ENCODE measurements around the gene TBC1D2B. TPM values are rescaled to one million over a fixed set of nuclear protein-coding genes. Genes with fewer than 3 reads are reported as not detected.
"Not testable (repeated sequence)": the region's sequence is repeated elsewhere in the genome, so short reads cannot be mapped to it uniquely, and the experiment has no call there.

Gene TBC1D2B
- total and polyA plus RNA-seq, 5 donors from 2014 or later, result 12.2 to 117 (median 17.6) TPM

DNA sequence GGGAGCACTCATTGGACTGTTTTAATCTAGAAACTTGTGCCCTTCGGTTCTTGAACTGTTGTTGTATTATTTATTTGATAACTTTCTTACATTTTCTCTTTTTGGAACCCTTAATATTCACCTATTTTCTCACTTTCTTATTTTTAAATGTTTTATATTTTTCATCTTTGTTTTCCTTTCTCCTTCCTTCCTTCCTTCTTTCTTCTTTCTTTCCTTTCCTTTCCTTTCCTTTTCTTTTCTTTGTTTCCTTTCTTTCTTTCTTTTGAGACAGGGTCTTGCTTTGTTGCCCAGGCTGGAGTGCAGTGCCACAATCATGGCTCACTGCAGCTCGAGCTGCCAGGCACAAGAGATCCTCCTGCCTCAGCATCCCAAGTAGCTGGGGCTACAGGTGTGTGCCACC is 108.5 kb downstream of the TBC1D2B start:
- H3K4me3 Mint-ChIP-seq, result no peak overlapping the region
- no peak overlapping the region for H3K27ac ChIP-seq (ENCODE audit: insufficient read depth, low read length, poor library complexity, severe bottlenecking)
- no peaks in the 10 kb centered on the region for H3K9me3 Mint-ChIP-seq
- H3K36me3 ChIP-seq (ENCODE audit: control insufficient read depth, insufficient read depth, low read length), result no peaks in the 10 kb centered on the region
- ATAC-seq (ENCODE audit: low read depth in 2 of 2) (no peak), DNase-seq (no peak)
- no peaks in the 10 kb centered on the region for H3K4me1 ChIP-seq (ENCODE audit: control insufficient read depth, insufficient read depth, low read length, poor library complexity, severe bottlenecking)
- H3K9me3 ChIP-seq (ENCODE audit: control insufficient read depth in 2 of 2, low read length in 2 of 2), result peaks cover 0 to 1% of the 10 kb centered on the region in 2 experiments
- peaks cover 25% of the 10 kb centered on the region for H3K27me3 Mint-ChIP-seq
- H3K27me3 ChIP-seq (ENCODE audit: control insufficient read depth, insufficient read depth, low read length), result no peaks in the 10 kb centered on the region
- peaks cover 0 to 3% (median under 1%) of the 10 kb centered on the region in 4 donors for H3K4me1 Mint-ChIP-seq
- H3K36me3 Mint-ChIP-seq, result peaks cover 4% of the 10 kb centered on the region
- no peak overlapping the region for H3K27ac Mint-ChIP-seq
- no peak overlapping the region for H3K4me3 ChIP-seq (ENCODE audit: low read depth, low read length)

GRCh38 chr15:77967798-77968197 is 109.7 kb downstream of the TBC1D2B start:
- H3K27me3 ChIP-seq (ENCODE audit: control insufficient read depth, insufficient read depth, low read length), result peaks cover 4% of the 10 kb centered on the region
- Mint-ChIP-seq H3K4me1 (peaks cover 0 to 3% (median under 1%) of the 10 kb centered on the region in 4 donors), H3K27me3 (peaks cover 31% of the 10 kb centered on the region), H3K4me3 (no peak overlapping the region), H3K36me3 (peaks cover 4% of the 10 kb centered on the region), H3K9me3 (no peaks in the 10 kb centered on the region), H3K27ac (no peak overlapping the region)
- DNase-seq (no peak), ATAC-seq (ENCODE audit: low read depth in 2 of 2) (no peak)
- H3K4me3 ChIP-seq (ENCODE audit: low read depth, low read length), result no peak overlapping the region
- peaks cover 0 to 1% of the 10 kb centered on the region in 2 experiments for H3K9me3 ChIP-seq (ENCODE audit: control insufficient read depth in 2 of 2, low read length in 2 of 2)
- H3K36me3 ChIP-seq (ENCODE audit: control insufficient read depth, insufficient read depth, low read length), result no peaks in the 10 kb centered on the region
- H3K27ac ChIP-seq (ENCODE audit: insufficient read depth, low read length, poor library complexity, severe bottlenecking), result no peak overlapping the region
- H3K4me1 ChIP-seq (ENCODE audit: control insufficient read depth, insufficient read depth, low read length, poor library complexity, severe bottlenecking), result no peaks in the 10 kb centered on the region

GRCh38 chr15:77967235-77967615 is 110.3 kb downstream of the TBC1D2B start:
- H3K27me3 ChIP-seq (ENCODE audit: control insufficient read depth, insufficient read depth, low read length); H3K36me3 ChIP-seq (ENCODE audit: control insufficient read depth, insufficient read depth, low read length); DNase-seq; H3K27ac Mint-ChIP-seq; H3K9me3 Mint-ChIP-seq; H3K4me1 ChIP-seq (ENCODE audit: control insufficient read depth, insufficient read depth, low read length, poor library complexity, severe bottlenecking); H3K9me3 ChIP-seq (ENCODE audit: control insufficient read depth in 2 of 2, low read length in 2 of 2); ATAC-seq (ENCODE audit: low read depth in 2 of 2); H3K4me1 Mint-ChIP-seq; H3K27ac ChIP-seq (ENCODE audit: insufficient read depth, low read length, poor library complexity, severe bottlenecking); H3K4me3 Mint-ChIP-seq; H3K36me3 Mint-ChIP-seq; H3K4me3 ChIP-seq (ENCODE audit: low read depth, low read length): not testable (repeated sequence)
- H3K27me3 Mint-ChIP-seq, result peaks cover 31% of the 10 kb centered on the region

- no peaks in the 10 kb centered on the region for H3K4me1 ChIP-seq (ENCODE audit: control insufficient read depth, insufficient read depth, low read length, poor library complexity, severe bottlenecking)
- H3K4me3 ChIP-seq (ENCODE audit: low read depth, low read length), result no peak overlapping the region
- H3K27ac Mint-ChIP-seq, result no peak overlapping the region
- no peaks in the 10 kb centered on the region for H3K9me3 Mint-ChIP-seq
- H3K27ac ChIP-seq (ENCODE audit: insufficient read depth, low read length, poor library complexity, severe bottlenecking), result no peak overlapping the region
- peaks cover 31% of the 10 kb centered on the region for H3K27me3 Mint-ChIP-seq
- H3K36me3 ChIP-seq (ENCODE audit: control insufficient read depth, insufficient read depth, low read length), result no peaks in the 10 kb centered on the region
- H3K36me3 Mint-ChIP-seq, result peaks cover 4% of the 10 kb centered on the region
- H3K4me3 Mint-ChIP-seq, result no peak overlapping the region
- DNase-seq, result peak; percentile 33 to 48 (median 47)
- peaks cover 4% of the 10 kb centered on the region for H3K27me3 ChIP-seq (ENCODE audit: control insufficient read depth, insufficient read depth, low read length)
- H3K9me3 ChIP-seq (ENCODE audit: control insufficient read depth in 2 of 2, low read length in 2 of 2), result peaks cover 0 to 1% of the 10 kb centered on the region in 2 experiments
- peaks cover 0 to 3% (median under 1%) of the 10 kb centered on the region in 4 donors for H3K4me1 Mint-ChIP-seq
- ATAC-seq (ENCODE audit: low read depth in 2 of 2), result peak; percentile 65 to 69
These were observed 110.8 kb downstream of the TBC1D2B start for GRCh38 chr15:77966540-77967234.

- ATAC-seq (ENCODE audit: low read depth in 2 of 2), result no peak
- H3K9me3 Mint-ChIP-seq, result no peaks in the 10 kb centered on the region
These were observed 113.3 kb downstream of the TBC1D2B start for GRCh38 chr15:77964193-77964592.

GRCh38 chr15:77959432-77959879 is 118.1 kb downstream of the TBC1D2B start:
- Histone ChIP-seq H3K27ac (ENCODE audit: insufficient read depth, low read length, poor library complexity, severe bottlenecking) (no peak overlapping the region), H3K36me3 (ENCODE audit: control insufficient read depth, insufficient read depth, low read length) (no peaks in the 10 kb centered on the region), H3K9me3 (ENCODE audit: control insufficient read depth in 2 of 2, low read length in 2 of 2) (no peaks in the 10 kb centered on the region), H3K4me3 (ENCODE audit: low read depth, low read length) (no peak overlapping the region), H3K4me1 (ENCODE audit: control insufficient read depth, insufficient read depth, low read length, poor library complexity, severe bottlenecking) (peaks cover 5% of the 10 kb centered on the region), H3K27me3 (ENCODE audit: control insufficient read depth, insufficient read depth, low read length) (peaks cover 4% of the 10 kb centered on the region)
- no peaks in the 10 kb centered on the region for H3K9me3 Mint-ChIP-seq
- ATAC-seq (ENCODE audit: low read depth in 2 of 2), result peak; percentile 89 to 90
- peaks cover 38% of the 10 kb centered on the region for H3K27me3 Mint-ChIP-seq
- peaks cover 0 to 8% (median 4%) of the 10 kb centered on the region in 4 donors for H3K4me1 Mint-ChIP-seq
- H3K36me3 Mint-ChIP-seq, result no peaks in the 10 kb centered on the region
- DNase-seq, result peak; percentile 59 to 63 (median 59)
- H3K4me3 Mint-ChIP-seq, result peak overlapping the region in 1 of 4 donors; percentile 33
- H3K27ac Mint-ChIP-seq, result no peak overlapping the region

More at GRCh38 chr15:77964193-77964592, 113.3 kb downstream of the TBC1D2B start:
- DNase-seq, result no peak
- Mint-ChIP-seq H3K4me1 (peaks cover 0 to 8% (median 1%) of the 10 kb centered on the region in 4 donors), H3K4me3 (no peak overlapping the region), H3K36me3 (peaks cover 4% of the 10 kb centered on the region), H3K27me3 (peaks cover 36% of the 10 kb centered on the region), H3K27ac (no peak overlapping the region)
- peaks cover 4% of the 10 kb centered on the region for H3K27me3 ChIP-seq (ENCODE audit: control insufficient read depth, insufficient read depth, low read length)
- H3K4me3 ChIP-seq (ENCODE audit: low read depth, low read length), result no peak overlapping the region
- H3K36me3 ChIP-seq (ENCODE audit: control insufficient read depth, insufficient read depth, low read length), result no peaks in the 10 kb centered on the region
- peaks cover 5% of the 10 kb centered on the region for H3K4me1 ChIP-seq (ENCODE audit: control insufficient read depth, insufficient read depth, low read length, poor library complexity, severe bottlenecking)
- no peak overlapping the region for H3K27ac ChIP-seq (ENCODE audit: insufficient read depth, low read length, poor library complexity, severe bottlenecking)
- H3K9me3 ChIP-seq (ENCODE audit: control insufficient read depth in 2 of 2, low read length in 2 of 2), result peaks cover 0 to 1% of the 10 kb centered on the region in 2 experiments

GRCh38 chr15:77958716-77959431 is 118.6 kb downstream of the TBC1D2B start:
- not testable (repeated sequence) for H3K27ac Mint-ChIP-seq; H3K4me3 Mint-ChIP-seq; H3K4me3 ChIP-seq (ENCODE audit: low read depth, low read length); H3K9me3 ChIP-seq (ENCODE audit: control insufficient read depth in 2 of 2, low read length in 2 of 2); H3K27ac ChIP-seq (ENCODE audit: insufficient read depth, low read length, poor library complexity, severe bottlenecking); H3K9me3 Mint-ChIP-seq; H3K27me3 ChIP-seq (ENCODE audit: control insufficient read depth, insufficient read depth, low read length); H3K36me3 Mint-ChIP-seq; DNase-seq; ATAC-seq (ENCODE audit: low read depth in 2 of 2); H3K4me1 ChIP-seq (ENCODE audit: control insufficient read depth, insufficient read depth, low read length, poor library complexity, severe bottlenecking); H3K36me3 ChIP-seq (ENCODE audit: control insufficient read depth, insufficient read depth, low read length)
- Mint-ChIP-seq H3K27me3 (peaks cover 33% of the 10 kb centered on the region), H3K4me1 (peaks cover 0 to 14% (median 9%) of the 10 kb centered on the region in 4 donors)

Measured in CD4-positive, CD25-positive, alpha-beta regulatory T cell (primary cell).